ENCODE data around the gene CNOT2. TPM values are rescaled to one million over a fixed set of nuclear protein-coding genes. Genes with fewer than 3 reads are reported as not detected.

The CNOT2 gene, protein sequence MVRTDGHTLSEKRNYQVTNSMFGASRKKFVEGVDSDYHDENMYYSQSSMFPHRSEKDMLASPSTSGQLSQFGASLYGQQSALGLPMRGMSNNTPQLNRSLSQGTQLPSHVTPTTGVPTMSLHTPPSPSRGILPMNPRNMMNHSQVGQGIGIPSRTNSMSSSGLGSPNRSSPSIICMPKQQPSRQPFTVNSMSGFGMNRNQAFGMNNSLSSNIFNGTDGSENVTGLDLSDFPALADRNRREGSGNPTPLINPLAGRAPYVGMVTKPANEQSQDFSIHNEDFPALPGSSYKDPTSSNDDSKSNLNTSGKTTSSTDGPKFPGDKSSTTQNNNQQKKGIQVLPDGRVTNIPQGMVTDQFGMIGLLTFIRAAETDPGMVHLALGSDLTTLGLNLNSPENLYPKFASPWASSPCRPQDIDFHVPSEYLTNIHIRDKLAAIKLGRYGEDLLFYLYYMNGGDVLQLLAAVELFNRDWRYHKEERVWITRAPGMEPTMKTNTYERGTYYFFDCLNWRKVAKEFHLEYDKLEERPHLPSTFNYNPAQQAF
- 22.0 TPM for total RNA-seq

DNA sequence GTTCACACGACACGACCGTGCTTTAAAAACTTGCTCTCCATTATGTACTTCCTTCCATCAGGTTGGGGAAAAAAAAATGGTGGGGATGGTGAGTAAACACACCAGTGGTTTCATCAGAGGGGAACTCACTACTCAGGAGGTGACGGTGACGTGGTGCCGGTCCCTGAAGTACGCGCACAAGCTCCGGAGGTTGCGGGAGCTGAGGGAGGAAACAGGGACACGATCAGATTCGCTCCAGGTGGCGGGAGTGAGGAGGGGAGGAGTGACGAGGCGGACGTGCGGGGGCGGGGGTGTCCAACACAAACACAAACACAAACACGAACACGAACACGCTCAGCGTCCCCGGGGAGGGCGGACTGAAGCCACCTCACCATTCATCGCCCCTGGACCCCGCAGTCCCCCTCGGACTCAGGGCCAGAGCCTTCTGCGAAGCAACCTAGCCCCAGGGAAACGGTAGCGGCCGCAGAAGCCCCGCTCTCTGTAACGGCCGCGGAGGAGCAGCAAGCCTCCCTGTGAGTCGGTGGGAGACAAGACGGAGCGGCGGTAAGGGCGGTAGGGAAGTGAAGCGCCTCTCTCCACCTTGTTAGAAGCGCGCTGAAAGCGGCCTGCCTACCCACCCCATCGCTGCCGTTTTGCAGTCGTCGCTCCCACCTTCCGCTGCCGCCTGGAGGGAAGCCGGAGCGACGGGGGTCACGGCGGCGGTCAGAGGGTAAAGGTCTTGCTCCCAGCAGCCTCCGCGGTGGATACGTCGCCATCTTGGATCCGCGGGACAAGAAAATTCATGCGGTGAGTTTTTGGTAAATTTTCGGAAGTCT is at the start of gene CNOT2:
Gene CNOT2 (plus strand): TSS at position 739 of the 815 bp plus-strand sequence. CDS start 34,794 bp downstream, outside the sequence.
- peak; percentile 94 for ATAC-seq
- DNase-seq (ENCODE audit: low spot score): peak; percentile 92

DNA sequence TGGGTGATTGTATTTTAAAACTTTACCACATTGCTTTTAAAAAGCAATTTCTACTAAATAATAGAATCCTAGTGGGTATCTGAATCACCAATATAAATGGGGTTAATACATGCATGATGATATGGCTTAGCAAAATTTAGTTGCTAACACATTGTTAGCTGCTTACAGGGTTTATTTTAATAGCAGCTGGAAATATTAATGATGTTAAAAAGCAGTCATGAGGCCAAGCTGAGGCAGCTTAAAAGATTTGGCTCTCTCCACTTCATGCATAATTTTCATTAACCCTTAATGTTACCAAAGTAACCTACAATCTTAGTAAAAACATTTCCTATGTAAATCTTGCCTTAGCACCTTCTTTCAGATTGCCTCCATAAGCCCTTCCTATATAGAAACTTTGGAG is 49.2 kb upstream of the CNOT2 start:
- DNase-seq (ENCODE audit: low spot score) (no peak), ATAC-seq (no peak)

DNA sequence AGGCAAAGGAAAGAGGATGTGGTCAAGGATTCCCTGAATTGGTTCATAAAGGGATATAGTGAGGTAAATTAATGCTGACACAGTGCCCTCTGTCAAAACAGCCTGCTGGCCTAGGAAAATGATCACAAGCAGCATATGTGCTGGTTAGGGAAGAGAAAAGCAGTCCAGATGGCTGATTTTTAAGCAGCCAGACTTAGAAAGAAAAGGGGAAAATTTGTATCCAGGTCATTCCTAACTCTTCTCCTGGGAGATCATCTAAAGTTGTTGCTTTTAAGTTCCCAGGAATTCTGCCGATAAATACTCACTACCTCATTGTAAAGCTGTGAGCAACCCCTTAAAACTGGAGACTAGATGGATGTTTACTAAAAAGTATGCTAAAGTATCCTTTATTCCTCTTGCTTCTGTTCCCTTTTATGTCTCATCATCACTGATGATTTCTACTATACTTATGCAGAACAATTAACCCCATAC is 46.4 kb upstream of the CNOT2 start:
- ATAC-seq (no peak), DNase-seq (ENCODE audit: low spot score) (no peak)

DNA sequence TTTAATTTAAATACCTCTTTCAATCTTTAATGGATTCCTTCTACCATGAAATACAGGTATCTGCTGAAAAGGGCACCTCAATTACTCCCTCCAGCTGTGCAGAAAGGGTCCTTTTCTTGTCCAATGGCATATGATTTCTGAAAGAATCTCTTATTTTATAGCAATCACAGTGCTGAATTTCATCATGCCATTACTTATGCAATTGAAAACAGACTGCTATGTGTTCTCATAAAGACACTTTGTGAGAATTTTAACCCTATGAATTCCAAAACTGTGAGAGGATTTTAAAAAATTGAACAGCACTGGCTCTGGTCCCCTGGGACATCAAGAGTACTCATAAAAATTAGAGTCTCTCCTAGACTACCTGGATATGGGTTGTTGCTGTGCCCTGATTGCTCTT is 45.9 kb upstream of the CNOT2 start:
- ATAC-seq (no peak), DNase-seq (ENCODE audit: low spot score) (no peak)

DNA sequence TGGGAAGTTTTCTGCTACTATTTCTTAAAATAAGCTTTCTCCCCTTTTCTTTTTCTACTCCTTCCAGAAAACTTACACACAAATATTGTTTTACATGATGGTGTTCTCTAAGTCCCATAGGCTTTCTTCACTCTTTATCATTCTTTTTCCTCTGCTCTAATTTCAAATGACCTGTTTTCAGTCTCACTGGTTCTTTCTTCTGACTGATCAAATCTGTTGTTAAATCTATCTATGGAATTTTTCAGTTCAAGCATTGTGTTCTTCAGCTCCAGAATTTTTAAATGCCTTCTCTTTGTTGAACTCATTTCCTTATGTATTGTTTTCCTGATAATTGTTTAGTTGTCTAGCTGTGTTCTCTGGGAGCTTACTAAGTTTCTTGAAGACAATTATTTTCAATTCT is 29.5 kb upstream of the CNOT2 start:
- ATAC-seq (no peak), DNase-seq (ENCODE audit: low spot score) (no peak)

DNA sequence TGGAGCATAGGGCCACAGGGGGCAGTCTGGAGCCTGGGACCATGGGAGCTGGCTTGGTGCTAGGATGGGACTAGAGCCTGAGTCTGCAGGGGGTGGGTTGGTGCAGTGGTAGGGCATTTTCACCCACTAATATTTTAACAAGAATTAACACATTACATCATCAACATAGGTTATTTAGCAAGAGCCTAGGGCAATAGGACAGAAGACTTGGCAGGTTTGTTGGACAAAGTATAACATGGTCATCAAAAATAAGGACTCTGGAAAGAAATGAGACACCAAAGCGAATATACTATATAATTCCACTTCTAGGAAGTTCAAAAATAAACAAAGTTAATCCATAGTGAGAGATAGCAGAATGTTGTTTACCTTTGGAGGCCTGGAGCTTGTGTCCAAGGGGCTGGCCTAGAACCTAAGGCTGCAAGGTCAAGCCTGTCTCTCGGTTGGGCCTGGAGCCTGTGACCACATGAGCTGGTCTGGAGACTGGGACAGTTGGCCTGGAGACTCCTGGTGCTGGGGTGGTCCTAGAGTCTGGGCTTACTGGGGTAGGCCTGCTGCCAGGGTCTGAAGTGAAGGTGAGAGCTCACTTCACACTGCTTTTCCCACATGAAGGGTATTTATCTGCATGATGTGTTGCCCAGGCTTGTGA is 28.1 kb upstream of the CNOT2 start:
- ATAC-seq: peak; percentile 82
- no peak for DNase-seq (ENCODE audit: low spot score)

DNA sequence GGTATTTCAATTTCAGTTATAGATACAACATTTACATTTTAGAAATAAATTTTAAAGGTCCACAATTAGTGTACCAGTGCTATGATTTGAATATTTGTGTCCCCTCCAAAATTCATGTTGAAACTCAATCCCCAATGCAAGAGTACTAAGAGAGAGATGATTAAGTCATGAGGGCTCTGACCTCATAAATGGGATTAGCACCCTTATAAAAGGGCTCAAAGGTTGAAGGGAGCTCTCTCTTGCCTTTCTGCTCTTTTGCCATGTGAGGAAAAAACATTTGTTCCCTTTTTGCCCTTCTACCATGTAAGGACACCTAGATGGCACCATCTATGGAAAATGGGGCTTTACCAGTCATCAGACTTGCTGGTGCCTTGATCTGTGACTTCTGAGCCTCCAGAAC is 25.8 kb upstream of the CNOT2 start:
- no peak for ATAC-seq
- no peak for DNase-seq (ENCODE audit: low spot score)

DNA sequence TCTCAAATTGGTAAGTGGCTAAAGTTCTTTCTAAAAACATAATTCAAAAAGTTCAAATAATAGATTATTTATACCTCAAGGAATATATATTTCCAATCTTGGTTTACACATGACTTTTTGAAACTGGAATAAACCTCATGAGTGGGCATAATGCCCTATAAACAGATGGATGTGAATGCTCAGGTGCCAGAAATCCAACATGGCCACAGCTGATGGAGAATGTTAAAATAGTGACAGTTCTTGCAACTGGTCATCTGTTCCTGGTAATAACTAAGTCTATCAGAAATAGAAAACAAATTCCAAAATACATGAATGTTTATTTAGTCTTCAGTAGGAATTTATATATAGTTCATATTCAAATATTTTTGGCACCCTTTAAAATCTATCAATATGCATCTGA is 21.6 kb upstream of the CNOT2 start:
- DNase-seq (ENCODE audit: low spot score) (no peak), ATAC-seq (no peak)

DNA sequence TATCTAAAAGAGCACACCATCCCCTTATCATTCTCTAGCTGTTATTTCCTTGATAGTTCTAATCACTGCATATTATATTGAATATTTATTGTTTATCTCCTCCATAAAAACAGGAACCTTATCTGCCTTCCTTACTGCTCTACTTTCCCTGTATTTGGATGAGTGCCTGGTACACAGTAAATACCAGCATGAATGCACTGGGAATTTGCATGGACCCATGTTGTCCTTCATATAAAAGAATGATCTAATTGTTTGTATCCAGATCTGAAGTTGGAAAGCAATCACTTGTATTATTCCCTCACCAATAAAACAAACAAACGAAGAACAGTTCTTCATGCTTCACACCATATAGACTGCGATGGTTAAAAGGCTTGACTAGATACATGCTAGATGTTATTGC is 15.3 kb upstream of the CNOT2 start:
- ATAC-seq: no peak
- no peak for DNase-seq (ENCODE audit: low spot score)

DNA sequence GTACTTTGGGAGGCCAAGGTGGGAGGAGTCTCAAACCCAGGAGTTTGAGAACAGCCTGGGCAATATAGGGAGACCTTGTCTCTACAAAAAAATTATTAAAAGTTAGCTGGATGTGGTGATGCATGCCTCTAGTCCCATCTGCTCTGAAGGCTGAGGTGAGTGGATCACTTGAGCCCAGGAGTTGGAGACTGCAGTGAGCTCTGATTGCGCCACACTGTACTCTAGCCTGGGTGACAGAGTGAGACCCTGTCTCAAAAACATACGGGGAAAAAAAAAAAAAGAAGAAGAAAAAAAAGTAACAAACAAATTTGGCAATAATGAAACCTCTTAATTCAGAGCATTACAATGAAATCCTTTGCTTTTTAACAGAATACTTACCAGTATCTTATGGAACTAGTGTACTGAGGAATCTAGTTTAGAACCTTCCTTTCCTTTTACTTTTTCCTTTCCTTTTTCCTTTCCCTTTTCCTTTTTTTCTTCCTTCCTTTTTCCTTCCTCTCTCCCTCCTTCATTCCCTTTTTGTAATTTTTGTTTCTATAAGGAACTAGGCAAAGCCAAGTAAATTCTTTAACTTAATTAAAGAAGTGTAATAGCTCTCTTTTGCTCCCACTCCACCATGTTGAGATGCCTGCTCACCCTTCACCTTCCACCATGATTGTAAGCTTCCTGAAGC is 12.2 kb upstream of the CNOT2 start:
- ATAC-seq: no peak
- DNase-seq (ENCODE audit: low spot score): no peak

DNA sequence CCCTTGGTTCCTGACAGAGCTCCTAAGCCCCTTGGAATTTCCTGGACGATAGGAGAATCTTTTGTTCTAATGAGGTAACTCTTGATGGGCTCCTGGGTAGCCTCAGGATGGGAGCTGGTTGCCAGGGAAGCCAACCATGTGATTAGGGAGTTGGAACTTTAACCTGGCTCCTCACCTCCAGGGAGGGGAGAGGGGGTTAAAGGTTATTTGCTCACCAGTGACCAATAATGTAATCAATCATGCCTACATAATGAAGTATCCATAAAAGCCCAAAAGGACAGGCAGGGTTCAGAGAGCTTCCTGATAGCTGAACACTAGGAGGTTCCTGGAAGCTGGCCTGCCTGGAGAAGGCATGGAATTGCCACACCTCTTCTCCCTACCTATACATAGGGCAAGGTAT is 6.2 kb upstream of the CNOT2 start:
- DNase-seq (ENCODE audit: low spot score) (no peak), ATAC-seq (peak; percentile 60)

DNA sequence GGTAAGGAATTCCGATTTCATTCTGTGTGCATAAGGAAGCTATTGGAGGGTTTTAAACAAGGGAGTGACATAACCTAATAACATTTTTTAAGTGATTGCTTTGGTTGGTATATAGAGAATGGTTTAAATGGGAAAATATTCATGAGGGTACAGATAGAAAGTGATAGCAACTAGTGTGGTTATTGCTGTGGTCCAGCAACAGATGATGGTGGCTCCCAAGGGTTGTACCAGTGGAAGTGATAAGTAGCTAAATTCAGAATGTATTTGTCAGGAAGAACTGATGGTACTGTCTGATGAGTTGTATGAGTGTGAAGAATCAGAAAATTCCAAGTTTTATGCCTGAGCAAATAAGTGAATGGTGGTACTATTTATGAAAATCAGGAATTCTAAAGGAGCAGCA is 2.6 kb upstream of the CNOT2 start:
- ATAC-seq: no peak

DNA sequence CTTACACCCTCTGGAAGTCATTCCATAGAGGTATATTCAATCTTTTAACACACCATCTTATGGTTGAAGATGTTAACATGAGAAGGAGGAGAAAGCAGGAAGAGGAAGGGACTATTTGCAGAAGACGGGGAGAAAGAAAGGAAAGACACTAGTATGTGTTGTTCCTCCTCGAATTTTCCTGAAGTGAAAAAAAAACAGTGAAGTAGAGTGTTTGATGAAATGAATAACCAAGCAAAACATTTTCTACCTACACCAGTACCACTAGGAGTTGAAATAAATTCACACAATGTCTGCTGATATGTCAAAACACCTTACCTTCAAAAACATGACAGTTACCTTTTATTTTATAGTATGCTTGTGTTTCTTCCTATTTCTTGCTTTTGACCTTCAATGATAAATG is 1.4 kb upstream of the CNOT2 start:
- ATAC-seq (no peak), DNase-seq (ENCODE audit: low spot score) (no peak)

More for the DNA sequence above, 2.6 kb upstream of the CNOT2 start:
- no peak for DNase-seq (ENCODE audit: low spot score)

DNA sequence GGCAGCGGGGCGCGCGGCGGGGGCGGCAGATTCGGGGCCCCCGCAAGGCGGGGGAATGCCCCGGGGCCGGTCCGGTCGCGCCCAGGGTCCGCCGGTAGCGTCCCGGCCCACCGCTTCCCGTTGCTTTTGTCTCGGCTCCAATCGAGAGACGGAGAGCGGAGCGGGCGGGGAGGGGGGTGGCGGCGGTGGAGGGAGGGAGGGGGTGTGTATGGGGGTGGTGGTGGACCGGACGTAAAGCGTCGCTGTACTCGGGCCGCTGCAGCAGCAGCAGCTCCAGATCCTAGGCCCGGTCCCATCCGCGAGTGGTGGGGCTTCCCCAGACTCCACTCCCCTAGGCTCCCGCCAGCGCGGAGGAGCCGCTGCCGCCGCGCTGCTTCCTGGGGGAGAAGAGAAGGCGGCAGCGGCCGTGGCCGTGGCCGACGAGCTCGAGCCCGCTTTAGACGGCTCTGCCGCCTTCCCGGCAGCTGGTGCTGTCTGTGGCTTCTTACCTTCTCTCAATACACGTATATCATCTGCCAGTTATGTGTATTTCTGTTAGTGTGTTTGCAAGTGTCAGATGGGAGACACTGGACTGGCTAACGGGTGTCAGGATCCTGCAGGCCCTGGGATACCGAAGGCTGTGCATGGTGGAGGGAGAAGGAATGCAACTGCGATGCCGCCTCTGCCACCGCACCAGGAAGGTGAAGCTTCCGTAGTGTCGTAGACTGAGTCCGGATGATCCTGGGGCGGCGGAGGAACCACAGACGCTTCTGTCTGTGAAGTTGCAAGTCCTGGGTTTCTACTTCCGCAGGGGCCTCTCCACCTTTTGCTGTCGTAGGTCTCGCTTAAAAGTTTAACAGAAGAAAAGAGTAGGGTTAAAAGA is 508 bp downstream of the CNOT2 start:
- DNase-seq (ENCODE audit: low spot score) (peak; percentile 53), ATAC-seq (peak; percentile 79)

DNA sequence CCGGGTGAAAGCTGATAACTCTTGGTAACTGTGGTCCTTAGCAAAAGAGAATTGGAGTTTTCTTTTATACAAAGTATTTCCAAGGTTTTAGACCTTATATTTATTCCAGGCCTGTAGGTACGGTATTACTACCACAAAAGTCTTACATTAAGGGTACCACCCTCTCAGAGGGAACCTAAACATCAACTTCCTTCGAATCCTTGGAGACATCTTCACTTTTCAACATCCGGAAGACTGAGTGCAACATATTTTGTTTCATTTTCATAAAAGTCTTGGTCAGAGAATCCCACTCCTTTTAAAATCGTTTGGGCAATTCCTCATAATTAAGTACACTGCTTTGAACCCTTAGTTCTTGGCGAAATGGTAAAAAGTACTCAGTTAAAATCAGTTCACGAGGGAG is 1.2 kb downstream of the CNOT2 start:
- DNase-seq (ENCODE audit: low spot score) (no peak), ATAC-seq (no peak)

DNA sequence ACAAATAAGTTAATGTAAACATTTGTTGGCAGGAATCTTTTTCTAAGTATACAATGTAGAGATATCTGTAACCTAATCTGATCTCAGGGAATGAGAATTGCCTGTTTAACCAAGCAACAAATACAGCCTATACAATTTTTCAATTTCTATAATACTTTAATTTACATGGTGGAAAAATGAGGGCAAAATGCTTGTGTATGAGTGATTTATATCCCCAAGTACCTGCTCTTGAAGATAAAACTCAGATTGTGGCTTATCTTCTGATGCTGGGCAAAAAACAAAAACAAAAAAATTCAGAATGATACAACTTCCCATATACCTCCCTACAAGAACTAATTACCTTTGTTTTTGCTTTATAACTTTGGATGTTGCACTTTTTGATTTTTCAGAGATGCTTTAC is 2.2 kb downstream of the CNOT2 start:
- DNase-seq (ENCODE audit: low spot score) (no peak), ATAC-seq (no peak)

DNA sequence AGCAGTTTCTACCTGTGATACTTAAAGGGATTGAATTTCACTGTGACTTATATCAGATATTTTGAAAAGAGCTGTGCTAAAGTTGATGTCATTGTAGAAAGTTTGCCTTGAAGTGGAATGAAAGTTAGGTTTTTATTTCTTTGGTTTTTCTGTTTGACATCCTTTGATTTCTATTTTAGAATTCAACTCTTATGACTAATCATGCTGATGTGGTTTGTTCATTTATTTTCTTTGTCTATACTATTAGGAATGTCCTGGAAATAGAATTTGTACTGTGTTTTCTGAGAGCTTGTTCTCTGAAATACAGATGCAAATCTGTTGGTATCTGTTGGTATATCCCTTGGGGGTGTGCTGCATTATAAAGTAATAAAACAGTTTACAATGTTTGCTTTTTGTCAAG is 3.3 kb downstream of the CNOT2 start:
- ATAC-seq (no peak), DNase-seq (ENCODE audit: low spot score) (no peak)

DNA sequence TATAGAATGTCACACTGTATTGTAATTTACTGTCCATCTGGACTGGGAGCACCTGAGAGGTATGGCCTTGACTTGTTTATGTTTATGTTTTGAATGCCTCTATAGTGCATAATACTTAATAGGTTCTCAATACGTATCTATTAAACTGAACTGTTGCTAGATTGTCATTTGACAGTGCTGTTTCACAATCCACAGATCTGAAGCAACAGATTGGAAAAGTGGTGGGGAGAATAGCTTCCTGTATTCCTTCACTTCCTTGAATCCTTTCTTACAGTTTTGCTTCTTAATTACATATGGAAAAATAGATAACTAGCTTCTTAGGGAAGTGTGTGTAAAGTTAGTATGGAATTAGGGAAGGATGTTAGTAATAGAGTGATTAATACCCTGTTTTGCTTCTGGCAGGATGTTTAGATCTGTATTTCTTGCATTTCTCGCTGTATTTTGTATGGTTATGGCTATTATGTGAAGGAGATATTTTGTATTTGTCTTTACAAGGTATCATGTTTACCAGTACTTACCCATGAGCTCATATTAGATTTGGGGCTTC is 4.5 kb downstream of the CNOT2 start:
- no peak for ATAC-seq
- DNase-seq (ENCODE audit: low spot score): no peak

DNA sequence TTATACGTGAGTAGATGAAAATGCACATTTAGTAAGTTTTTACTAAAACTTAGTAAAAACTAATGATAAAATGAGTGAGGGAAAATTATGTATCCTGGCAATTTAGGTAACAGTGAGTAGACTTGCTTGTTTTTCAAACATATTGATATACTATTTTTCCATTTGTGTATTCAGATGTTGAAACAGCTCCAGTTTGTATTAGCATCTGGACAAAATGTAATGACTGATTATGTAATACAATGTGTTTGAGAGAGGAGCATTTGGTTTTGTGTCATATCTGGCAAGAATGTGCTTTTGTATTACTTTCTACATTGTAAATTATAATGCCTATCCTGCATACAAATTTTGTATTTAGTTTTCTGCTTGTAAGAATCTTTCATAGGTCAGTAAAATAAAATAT is 5.6 kb downstream of the CNOT2 start:
- no peak for DNase-seq (ENCODE audit: low spot score)
- ATAC-seq: peak; percentile 27

DNA sequence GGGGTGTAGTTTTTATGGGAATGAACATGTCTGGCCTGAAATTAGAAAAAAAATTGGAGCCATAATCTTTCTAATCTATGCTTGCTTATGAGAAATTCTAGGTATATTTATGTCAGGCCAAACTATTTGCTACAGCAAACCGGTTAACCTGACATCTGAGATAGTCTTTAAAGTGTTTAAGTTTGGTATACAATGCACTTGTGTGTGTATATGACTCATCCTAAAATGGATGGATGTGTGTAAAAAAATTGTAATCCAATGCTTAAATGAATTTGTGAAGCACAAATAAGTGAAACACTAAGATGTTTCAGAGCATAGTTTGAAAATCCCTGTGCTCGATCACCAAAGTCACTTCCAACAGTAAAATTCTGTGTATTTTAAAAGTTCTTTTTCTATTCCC is 6.7 kb downstream of the CNOT2 start:
- DNase-seq (ENCODE audit: low spot score) (no peak), ATAC-seq (no peak)
